GM18502 (cell line): ENCODE data around the gene HAUS7.

Source experiments
- ATAC-seq: cut with Tn5 transposase; IDR thresholded peaks from one replicate; pipeline ENCODE4 v1.9.1; 2021; ENCODE audit warnings: mild to moderate bottlenecking; ENCODE audit not compliant: unreplicated experiment, poor library complexity

Gene HAUS7

GRCh38 chrX:153443476-153444332, 26.7 kb downstream of the HAUS7 start:
- ATAC-seq: no peak

- ATAC-seq: no peak
These were observed 27.9 kb downstream of the HAUS7 start for GRCh38 chrX:153442463-153442862.

- no peak for ATAC-seq
These were observed 28.4 kb downstream of the HAUS7 start for GRCh38 chrX:153441981-153442380.

GRCh38 chrX:153441296-153441695, 29.1 kb downstream of the HAUS7 start:
- no peak for ATAC-seq

- ATAC-seq: no peak
These were observed 29.7 kb downstream of the HAUS7 start for GRCh38 chrX:153440556-153441135.

GRCh38 chrX:153439977-153440376, 30.4 kb downstream of the HAUS7 start:
- ATAC-seq: no peak

GRCh38 chrX:153438532-153438931, 31.8 kb downstream of the HAUS7 start:
- ATAC-seq: no peak

- no peak for ATAC-seq
These were observed 34.5 kb downstream of the HAUS7 start for GRCh38 chrX:153435845-153436244.

- ATAC-seq: no peak
These were observed 35.6 kb downstream of the HAUS7 start for GRCh38 chrX:153434801-153435200.

GRCh38 chrX:153433781-153434285, 36.5 kb downstream of the HAUS7 start:
- no peak for ATAC-seq

- ATAC-seq: no peak
These were observed 37.2 kb downstream of the HAUS7 start for GRCh38 chrX:153433161-153433680.

GRCh38 chrX:153430796-153431195, 39.6 kb downstream of the HAUS7 start:
- ATAC-seq: no peak

GRCh38 chrX:153426204-153426603, 44.2 kb downstream of the HAUS7 start:
- ATAC-seq: no peak

GRCh38 chrX:153423652-153424051, 46.7 kb downstream of the HAUS7 start:
- ATAC-seq: no peak

- ATAC-seq: no peak
These were observed 48.5 kb downstream of the HAUS7 start for GRCh38 chrX:153421856-153422255.

GRCh38 chrX:153420851-153421599, 49.4 kb downstream of the HAUS7 start:
- ATAC-seq: no peak

- no peak for ATAC-seq
These were observed 52.7 kb downstream of the HAUS7 start for GRCh38 chrX:153417637-153418036.

GRCh38 chrX:153416781-153417450, 53.5 kb downstream of the HAUS7 start:
- no peak for ATAC-seq

GRCh38 chrX:153414856-153415510, 55.4 kb downstream of the HAUS7 start:
- ATAC-seq: no peak

GRCh38 chrX:153413731-153414130, 56.6 kb downstream of the HAUS7 start:
- no peak for ATAC-seq
